ENCODE measurements around the gene FZD1.

FZD1 gene

GRCh38 chr7:91264924-91265681 is 870 bp downstream of the FZD1 start:
- DNase-seq (ENCODE audit: low spot score), result peak; percentile 74

- DNase-seq (ENCODE audit: low spot score), result no peak
Observed at GRCh38 chr7:91265693-91266066, 1.4 kb downstream of the FZD1 start.

- peak; percentile 70 for DNase-seq (ENCODE audit: low spot score)
Observed at GRCh38 chr7:91266067-91266688, 1.9 kb downstream of the FZD1 start.

- no peak for DNase-seq (ENCODE audit: low spot score)
Observed at GRCh38 chr7:91266689-91267090, 2.5 kb downstream of the FZD1 start.

- no peak for DNase-seq (ENCODE audit: low spot score)
Observed at GRCh38 chr7:91267171-91267955, 3.1 kb downstream of the FZD1 start.

- DNase-seq (ENCODE audit: low spot score), result no peak
Observed at GRCh38 chr7:91270372-91270771, 6.1 kb downstream of the FZD1 start.

- no peak for DNase-seq (ENCODE audit: low spot score)
Observed at GRCh38 chr7:91276909-91277308, 12.7 kb downstream of the FZD1 start.

GRCh38 chr7:91280185-91280584 is 16.0 kb downstream of the FZD1 start:
- no peak for DNase-seq (ENCODE audit: low spot score)

GRCh38 chr7:91280604-91281003 is 16.4 kb downstream of the FZD1 start:
- no peak for DNase-seq (ENCODE audit: low spot score)

- DNase-seq (ENCODE audit: low spot score), result no peak
Observed at GRCh38 chr7:91285696-91286355, 21.6 kb downstream of the FZD1 start.

- no peak for DNase-seq (ENCODE audit: low spot score)
Observed at GRCh38 chr7:91286432-91286831, 22.2 kb downstream of the FZD1 start.

- no peak for DNase-seq (ENCODE audit: low spot score)
Observed at GRCh38 chr7:91287371-91288084, 23.3 kb downstream of the FZD1 start.

GRCh38 chr7:91288208-91288824 is 24.1 kb downstream of the FZD1 start:
- DNase-seq (ENCODE audit: low spot score), result no peak

GRCh38 chr7:91289633-91290254 is 25.5 kb downstream of the FZD1 start:
- no peak for DNase-seq (ENCODE audit: low spot score)

- no peak for DNase-seq (ENCODE audit: low spot score)
Observed at GRCh38 chr7:91291302-91291701, 27.1 kb downstream of the FZD1 start.

GRCh38 chr7:91291902-91292301 is 27.7 kb downstream of the FZD1 start:
- no peak for DNase-seq (ENCODE audit: low spot score)

GRCh38 chr7:91292506-91292905 is 28.3 kb downstream of the FZD1 start:
- no peak for DNase-seq (ENCODE audit: low spot score)

- no peak for DNase-seq (ENCODE audit: low spot score)
Observed at GRCh38 chr7:91293136-91293535, 28.9 kb downstream of the FZD1 start.

- no peak for DNase-seq (ENCODE audit: low spot score)
Observed at GRCh38 chr7:91293840-91294239, 29.6 kb downstream of the FZD1 start.

GRCh38 chr7:91294639-91295220 is 30.5 kb downstream of the FZD1 start:
- no peak for DNase-seq (ENCODE audit: low spot score)

GRCh38 chr7:91295576-91295975 is 31.3 kb downstream of the FZD1 start:
- no peak for DNase-seq (ENCODE audit: low spot score)
